CD14-positive monocyte (primary cell): Measurements from ENCODE around the gene SMYD3. TPM values are rescaled to one million over a fixed set of nuclear protein-coding genes. Genes with fewer than 3 reads are reported as not detected.

ENCODE experiments used
- DNase-seq, 3 donors: peaks; one replicate each; pipeline ENCODE4 v3.0.0-alpha.2; 2011 to 2022
- H2AFZ ChIP-seq: 2 replicates; pipeline ENCODE4 v1.6.0; 2012; ENCODE audit warnings: mild to moderate bottlenecking, low read depth, low read length, inconsistent platforms; ENCODE audit not compliant: insufficient read depth, poor library complexity, severe bottlenecking
- H3K27ac ChIP-seq, 2 donors: 1 replicate in 1 of 2; 2 replicates in 1 of 2; pipeline ENCODE4 v1.5.1; 2012 to 2013; ENCODE audit warnings: low read length in 2 of 2, control low read depth in 1 of 2, inconsistent platforms in 1 of 2, low read depth in 1 of 2, mild to moderate bottlenecking in 1 of 2
- H3K27me3 ChIP-seq, 2 donors: one replicate each; pipeline versions ENCODE4 v1.6.0 to v1.6.1; 2011 to 2013; ENCODE audit warnings: low read length in 2 of 2; ENCODE audit not compliant: control insufficient read depth in 2 of 2, insufficient read depth in 2 of 2
- H3K36me3 ChIP-seq, 2 donors: replicated peaks in 1 of 2; 1 replicate in 1 of 2; 2 replicates in 1 of 2; pipeline versions ENCODE4 v1.5.1 to v1.6.1; 2012 to 2013; ENCODE audit warnings: low read length in 2 of 2, control low read depth in 1 of 2, inconsistent platforms in 1 of 2, mild to moderate bottlenecking in 1 of 2; ENCODE audit not compliant: insufficient read depth in 2 of 2, control insufficient read depth in 1 of 2
- H3K4me1 ChIP-seq, 2 donors: 1 replicate in 1 of 2; 2 replicates in 1 of 2; pipeline versions ENCODE4 v1.5.1 to v1.6.1; 2012 to 2013; ENCODE audit warnings: low read length in 2 of 2, control low read depth in 1 of 2, inconsistent platforms in 1 of 2, mild to moderate bottlenecking in 1 of 2, moderate library complexity in 1 of 2; ENCODE audit not compliant: insufficient read depth in 2 of 2, control insufficient read depth in 1 of 2
- H3K4me2 ChIP-seq: replicated peaks from 2 replicates; pipeline ENCODE3; 2012; ENCODE audit warnings: low read length, moderate library complexity, mild to moderate bottlenecking; ENCODE audit not compliant: poor library complexity, severe bottlenecking; ENCODE audit errors: extremely low read depth
- H3K4me3 ChIP-seq, 3 experiments: fragments of 200-600 bp in 1 of 3; sonication (generic) in 1 of 3; replicated peaks in 1 of 3; 1 replicate in 2 of 3; 2 replicates in 1 of 3; pipeline ENCODE4 v1.5.1; 2011 to 2013; ENCODE audit warnings: low read length in 3 of 3, mild to moderate bottlenecking in 3 of 3, control low read depth in 2 of 3, low read depth in 2 of 3, inconsistent platforms in 1 of 3, moderate library complexity in 1 of 3
- H3K79me2 ChIP-seq: 2 replicates; pipeline ENCODE4 v1.6.0; 2012; ENCODE audit warnings: mild to moderate bottlenecking, control low read depth, inconsistent platforms, low read length, moderate library complexity; ENCODE audit not compliant: insufficient read depth
- H3K9ac ChIP-seq: 2 replicates; pipeline ENCODE4 v1.6.0; 2017; ENCODE audit warnings: low read length, mild to moderate bottlenecking; ENCODE audit not compliant: insufficient read depth, poor library complexity, severe bottlenecking
- H3K9me3 ChIP-seq, 2 donors: replicated peaks in 1 of 2; 1 replicate in 1 of 2; 2 replicates in 1 of 2; pipeline versions ENCODE4 v1.5.1 to v1.6.1; 2012 to 2013; ENCODE audit warnings: low read length in 2 of 2, control low read depth in 1 of 2; ENCODE audit not compliant: control insufficient read depth in 1 of 2, insufficient read depth in 1 of 2
- H4K20me1 ChIP-seq: 2 replicates; pipeline ENCODE4 v1.6.0; 2012; ENCODE audit warnings: mild to moderate bottlenecking, low read length, control low read depth, moderate library complexity; ENCODE audit not compliant: insufficient read depth
- H3K27ac Mint-ChIP-seq, 7 donors: one replicate each; pipeline ENCODE4 v1.8.0; 2020; ENCODE audit warnings: mild to moderate bottlenecking in 7 of 7, mixed read lengths in 7 of 7, moderate library complexity in 6 of 7, inconsistent platforms in 2 of 7
- H3K27me3 Mint-ChIP-seq, 3 donors: one replicate each; pipeline ENCODE4 v1.8.0; 2021 to 2022; ENCODE audit warnings: low read depth in 3 of 3, mild to moderate bottlenecking in 3 of 3, mixed read lengths in 3 of 3, moderate library complexity in 3 of 3, inconsistent platforms in 1 of 3
- H3K36me3 Mint-ChIP-seq, 2 donors: one replicate each; pipeline ENCODE4 v1.8.0; 2020; ENCODE audit warnings: mixed read lengths in 2 of 2, inconsistent platforms in 1 of 2, mild to moderate bottlenecking in 1 of 2
- H3K4me1 Mint-ChIP-seq: one replicate; pipeline ENCODE4 v1.8.0; 2020; ENCODE audit warnings: mild to moderate bottlenecking, mixed read lengths
- H3K4me3 Mint-ChIP-seq, 2 donors: one replicate each; pipeline ENCODE4 v1.8.0; 2020; ENCODE audit warnings: mild to moderate bottlenecking in 2 of 2, mixed read lengths in 2 of 2, moderate library complexity in 1 of 2
- H3K9me3 Mint-ChIP-seq, 7 donors: one replicate each; pipeline ENCODE4 v1.8.0; 2020 to 2022; ENCODE audit warnings: mixed read lengths in 7 of 7, mild to moderate bottlenecking in 6 of 7, moderate library complexity in 6 of 7, inconsistent platforms in 2 of 7
- CTCF ChIP-seq: fragments of 200-600 bp; IDR thresholded peaks from one replicate; pipeline ENCODE4 v1.8.0; 2022; ENCODE audit warnings: antibody characterized with exemption, mild to moderate bottlenecking
- WGBS: methylation state at CpG from one replicate; pipeline ENCODE4 v1.1.5; 2013; ENCODE audit warnings: missing lambda C conversion rate; ENCODE audit not compliant: insufficient coverage; 5-methylcytosine and 5-hydroxymethylcytosine counted together
- intact Hi-C, 2 donors: fragments of 100-400 bp; cut with micrococcal nuclease; formaldehyde crosslinking; loops; one replicate each; pipeline versions ENCODE4 v1.15.0 to v1.15.1; 2023
- polyA plus RNA-seq, 3 donors: library from polyadenylated mRNA; depleted of rRNA in 1 of 3; unstranded in 2 of 3; stranded (reverse) in 1 of 3; fragments of 300-500 nt in 2 of 3; fragments of >200 nt in 1 of 3; fragmentation: Illumina TruSeq in 2 of 3; gene quantifications; 1 replicate in 2 of 3; 2 replicates in 1 of 3; pipeline ENCODE4 v1.2.3, GENCODE V29; 2012 to 2021

Gene SMYD3
- polyA plus RNA-seq, 3 donors = 2.7 to 8.4 (median 4.0) TPM

- TF ChIP-seq CTCF = no peak
- Histone ChIP-seq H3K4me2 (no peak overlapping the region), H3K36me3 (no peaks in the 10 kb centered on the region), H3K9me3 (no peaks in the 10 kb centered on the region), H3K27me3 (no peaks in the 10 kb centered on the region), H2AFZ (no peak overlapping the region), H3K79me2 (no peaks in the 10 kb centered on the region), H3K4me3 (no peak overlapping the region), H3K4me1 (no peaks in the 10 kb centered on the region), H3K27ac (no peak overlapping the region), H3K9ac (no peak overlapping the region), H4K20me1 (no peaks in the 10 kb centered on the region)
- WGBS = no CpG with 5 or more reads among the region's 2 CpGs
- intact Hi-C loops = loop anchor here in 1 of 2 donors (10.0 kb wide), 1 partner anchor 176 kb away; no protein-coding TSS in a partner anchor
- no peak for DNase-seq
- H3K27me3 Mint-ChIP-seq = no peaks in the 10 kb centered on the region
- H3K9me3 Mint-ChIP-seq = peaks cover 0 to under 1% (median 0%) of the 10 kb centered on the region in 7 donors
- no peak overlapping the region for H3K4me3 Mint-ChIP-seq
- no peaks in the 10 kb centered on the region for H3K36me3 Mint-ChIP-seq
- no peak overlapping the region for H3K27ac Mint-ChIP-seq
- no peaks in the 10 kb centered on the region for H3K4me1 Mint-ChIP-seq
These were observed 716.6 kb downstream of the SMYD3 start for GRCh38 chr1:245790441-245790840.

- Histone ChIP-seq H3K4me3 (no peak overlapping the region), H2AFZ (no peak overlapping the region), H3K4me2 (no peak overlapping the region), H4K20me1 (no peaks in the 10 kb centered on the region), H3K4me1 (no peaks in the 10 kb centered on the region), H3K79me2 (no peaks in the 10 kb centered on the region), H3K9ac (no peak overlapping the region), H3K9me3 (no peaks in the 10 kb centered on the region), H3K27ac (no peak overlapping the region), H3K27me3 (no peaks in the 10 kb centered on the region), H3K36me3 (no peaks in the 10 kb centered on the region)
- Mint-ChIP-seq H3K4me1 (no peaks in the 10 kb centered on the region), H3K4me3 (no peak overlapping the region), H3K9me3 (peaks cover 0 to 2% (median 0%) of the 10 kb centered on the region in 7 donors), H3K27me3 (no peaks in the 10 kb centered on the region), H3K27ac (no peak overlapping the region), H3K36me3 (no peaks in the 10 kb centered on the region)
- no peak for DNase-seq
- 97% methylated on average over 10 of the region's 10 CpGs for WGBS
- no peak for TF ChIP-seq CTCF
- intact Hi-C loops = no loop called here
These were observed 718.2 kb downstream of the SMYD3 start for GRCh38 chr1:245788886-245789285.
